ENCODE results near the gene SF1.

Gene SF1

DNA sequence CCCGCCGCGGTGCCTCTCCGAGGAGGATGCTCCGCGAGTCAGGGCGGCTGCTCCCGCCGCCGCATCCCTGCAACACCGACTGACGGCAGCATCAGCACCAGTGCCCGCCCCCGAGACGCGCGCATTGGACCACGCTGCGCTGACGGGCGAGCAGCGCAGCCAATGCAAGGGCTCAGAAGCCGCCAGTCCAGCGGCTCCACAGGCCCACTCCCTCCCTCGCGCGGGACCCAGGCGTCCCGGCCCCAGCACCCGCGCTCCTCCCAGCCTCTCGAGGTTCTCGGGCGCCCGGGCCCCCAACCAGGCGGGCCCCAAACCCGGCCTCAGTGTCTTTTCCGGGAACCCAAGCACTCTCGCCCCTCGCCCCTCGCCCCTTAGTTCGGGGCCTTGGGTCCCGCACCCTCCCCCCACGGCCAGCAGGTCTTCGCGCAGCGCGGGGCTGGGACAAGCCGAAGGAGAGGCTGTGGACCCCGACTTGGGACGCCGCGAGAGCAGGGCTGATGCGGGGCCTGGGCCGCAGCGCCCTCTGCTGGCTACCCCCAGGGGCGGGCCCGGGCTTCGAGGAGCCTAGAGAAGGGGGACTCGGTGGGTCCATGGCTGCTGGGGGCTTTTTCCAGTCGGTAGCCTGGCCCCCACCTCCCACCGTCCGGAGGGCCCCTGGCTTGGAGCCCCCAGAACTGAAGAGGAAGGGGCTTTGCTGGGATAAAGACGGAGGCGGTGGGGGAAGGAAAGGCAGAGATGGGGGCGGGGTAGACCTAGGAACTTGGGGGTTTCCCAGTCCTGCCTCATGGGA lies 55.0 kb downstream of the SF1 start, which contains the start of gene NRXN2:
TSS of gene NRXN2 (minus strand) at position 81 of the 790 bp plus-strand sequence. CDS start 9,498 bp downstream, outside the sequence.
- DNase-seq = peak; percentile 65 to 76

DNA sequence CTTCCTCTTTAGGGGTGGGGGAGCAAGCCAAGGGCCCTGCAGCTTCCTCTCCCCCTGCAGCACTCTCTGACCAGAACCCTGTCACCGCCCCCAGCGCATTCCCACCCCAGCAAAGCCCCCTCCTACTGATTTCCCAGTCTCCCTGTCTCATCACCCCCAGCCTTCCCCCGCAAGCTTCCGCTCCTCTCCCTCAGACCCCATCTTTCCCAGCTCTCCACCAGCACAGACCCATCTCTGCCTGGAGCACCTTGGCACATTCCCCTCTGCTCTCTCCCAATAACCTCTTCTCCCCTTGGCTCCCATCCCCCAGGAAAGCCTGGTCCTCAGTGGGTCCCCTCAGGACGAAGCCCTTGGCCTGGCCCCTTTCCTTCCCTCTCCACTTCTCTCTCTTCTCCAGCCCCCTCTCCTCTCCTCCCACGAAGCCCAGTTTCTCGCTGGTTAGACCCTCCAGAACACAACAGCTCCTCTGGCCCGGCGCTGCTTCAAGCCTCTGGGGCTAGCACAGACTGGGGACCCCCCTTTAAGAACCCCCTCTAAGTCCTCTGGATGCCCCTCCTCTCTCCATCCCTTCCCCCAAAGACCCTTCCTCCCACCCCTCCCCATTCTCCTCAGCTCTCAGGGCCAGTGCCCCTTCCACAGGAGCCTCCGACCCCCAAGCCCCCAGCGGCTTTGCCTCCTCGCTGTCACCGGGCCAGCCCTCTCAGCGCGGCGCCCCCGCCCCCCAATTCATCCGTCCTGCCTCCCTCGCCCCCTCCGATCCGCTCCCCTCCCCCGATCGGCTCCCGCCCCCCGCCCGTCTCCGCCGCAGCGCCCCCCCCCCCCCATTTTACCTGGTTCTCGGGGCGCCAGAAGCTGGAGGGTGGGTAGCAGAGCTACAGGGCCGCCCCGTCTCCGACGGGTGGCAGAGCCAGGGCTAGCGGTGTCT lies 55.9 kb downstream of the SF1 start:
- no peak for DNase-seq

DNA sequence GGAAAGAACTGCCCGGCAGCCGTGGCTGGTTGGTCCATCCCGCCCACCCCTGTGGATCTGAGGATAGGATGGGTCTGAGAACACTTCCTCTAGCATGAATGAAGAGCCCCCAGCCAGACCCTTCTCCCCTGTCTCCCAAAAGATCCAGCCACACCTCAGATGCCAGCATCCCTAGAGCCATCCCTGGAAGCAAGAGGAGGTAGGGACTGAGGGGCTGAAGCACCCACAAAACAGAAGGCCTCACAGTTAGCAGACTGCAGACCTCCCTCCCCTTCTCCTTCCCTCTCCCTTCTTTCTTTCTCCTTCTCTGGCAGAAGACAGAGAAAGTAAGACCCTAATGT lies 57.0 kb downstream of the SF1 start:
- no peak for DNase-seq

DNA sequence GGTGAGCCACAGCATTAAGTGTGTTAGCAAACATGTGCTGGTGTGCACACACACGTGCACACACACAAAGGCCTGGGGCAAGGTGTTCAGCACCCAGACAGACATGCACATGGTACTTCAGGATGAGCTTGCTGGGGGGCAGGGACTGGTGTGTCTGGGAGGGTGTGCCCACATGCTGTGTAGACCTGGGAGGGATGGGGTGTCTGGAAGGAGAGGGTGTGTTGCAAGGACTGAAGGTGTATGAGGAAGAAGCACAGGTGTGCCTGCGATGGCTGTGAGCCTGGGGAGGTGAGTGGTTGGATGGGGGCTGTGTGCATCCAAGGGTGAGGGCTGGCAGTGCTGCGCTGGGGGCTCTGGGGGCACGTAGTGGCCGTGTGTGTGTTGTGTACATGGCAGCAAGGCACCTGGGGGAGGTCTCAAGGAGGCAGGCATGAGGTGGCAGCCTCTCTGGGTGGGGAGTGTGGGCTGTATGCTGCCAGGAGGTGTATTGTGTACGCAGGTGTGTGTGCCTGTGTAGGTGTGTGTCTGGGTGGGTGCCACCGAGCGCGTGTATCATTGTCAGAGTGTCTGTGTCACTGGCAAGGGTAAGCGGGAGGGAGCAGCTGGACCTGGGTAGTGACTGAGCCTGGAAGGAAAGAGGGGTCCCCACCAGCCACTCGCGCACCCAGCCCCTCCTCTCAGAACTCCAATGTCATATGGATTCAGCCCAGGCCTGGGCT lies 57.5 kb downstream of the SF1 start:
- DNase-seq = no peak

DNA sequence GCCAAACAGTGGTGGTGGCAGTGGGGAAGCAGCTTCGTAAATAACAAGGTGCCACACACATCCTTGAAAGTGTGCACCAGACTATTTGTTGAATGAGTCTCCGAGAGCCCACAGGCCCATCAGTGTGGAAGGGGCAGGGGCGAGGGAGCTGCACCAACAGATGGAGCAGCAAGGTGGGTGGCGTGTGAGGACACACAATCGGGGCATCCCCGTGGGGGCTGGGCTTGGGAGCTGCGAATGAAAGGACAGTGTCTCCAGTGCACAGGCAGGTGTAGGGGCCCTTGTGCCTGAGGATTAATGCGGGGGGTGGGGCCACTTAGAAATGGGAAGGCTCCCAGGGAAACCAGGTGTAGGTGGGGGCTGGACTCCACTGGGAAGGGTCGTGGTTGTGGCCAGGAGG lies 58.2 kb downstream of the SF1 start:
- no peak for DNase-seq

DNA sequence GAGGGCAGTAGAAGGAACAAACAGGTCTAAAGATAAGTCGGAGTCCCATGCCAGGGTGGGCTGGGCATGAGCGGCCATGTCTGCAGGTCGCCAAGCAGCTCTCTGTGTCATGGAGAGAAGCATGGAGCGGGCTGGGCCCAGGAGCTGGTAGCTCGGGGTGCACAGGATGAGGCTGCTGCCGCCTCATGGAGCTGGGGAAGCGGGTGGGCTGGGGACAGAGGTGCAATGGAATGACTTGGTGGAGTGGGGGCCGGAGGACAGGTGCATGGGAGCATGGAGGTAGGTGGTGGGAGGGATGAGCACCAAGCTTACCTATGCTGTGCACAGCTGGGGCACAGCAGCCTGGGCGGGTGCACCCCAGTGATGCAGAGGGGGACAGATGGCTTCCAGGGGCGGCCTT lies 58.9 kb downstream of the SF1 start:
- no peak for DNase-seq

DNA sequence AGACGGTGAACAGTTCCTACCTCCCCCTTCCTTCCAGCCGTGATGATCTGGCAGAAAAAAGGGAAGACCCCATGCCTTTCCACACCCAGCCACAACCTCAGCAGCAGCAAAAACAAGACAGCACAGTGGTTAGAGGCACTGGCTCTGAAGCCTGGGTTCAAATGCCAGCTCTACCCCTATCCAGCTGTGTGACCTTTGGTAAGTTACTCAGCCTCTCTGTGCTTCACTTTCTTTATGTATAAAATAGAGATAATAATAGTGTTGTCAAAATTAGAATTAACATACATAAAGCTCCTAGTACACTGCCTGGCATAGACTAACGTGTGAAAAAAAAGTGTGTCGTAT lies 59.6 kb downstream of the SF1 start:
- no peak for DNase-seq

DNA sequence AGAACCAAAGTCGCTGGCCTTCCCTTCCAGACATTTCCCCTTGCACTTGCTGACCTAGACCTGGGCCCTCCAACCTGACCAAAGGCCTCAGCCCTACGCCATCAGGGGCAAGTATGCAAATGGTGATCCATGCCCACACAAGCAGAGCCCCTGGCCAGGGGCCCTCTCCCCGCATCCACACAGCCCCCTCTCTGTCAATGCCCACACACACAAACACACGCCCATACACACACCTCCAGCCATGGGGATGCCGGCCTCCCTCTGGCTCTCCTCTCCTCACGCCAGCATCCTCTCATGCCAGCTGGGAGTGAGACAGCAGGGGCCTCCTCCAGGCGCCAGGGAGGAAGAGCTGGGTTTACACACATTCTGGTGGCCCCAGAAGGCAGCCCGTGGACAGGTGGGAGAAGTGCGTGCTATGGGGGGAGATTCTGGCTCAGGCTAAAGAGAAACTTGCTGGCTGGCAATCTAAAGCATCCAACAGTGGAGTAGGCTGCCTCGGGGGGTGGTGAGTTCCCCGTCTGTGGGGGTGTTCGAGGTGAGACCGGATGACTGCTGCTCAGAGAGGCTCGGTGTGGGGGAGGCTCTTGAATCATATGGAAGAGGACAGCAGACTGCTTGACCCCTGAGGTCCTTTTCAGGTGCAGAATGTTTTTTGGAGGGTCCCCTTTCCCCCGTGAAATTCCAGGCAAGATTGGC lies 60.1 kb downstream of the SF1 start:
- DNase-seq = no peak

DNA sequence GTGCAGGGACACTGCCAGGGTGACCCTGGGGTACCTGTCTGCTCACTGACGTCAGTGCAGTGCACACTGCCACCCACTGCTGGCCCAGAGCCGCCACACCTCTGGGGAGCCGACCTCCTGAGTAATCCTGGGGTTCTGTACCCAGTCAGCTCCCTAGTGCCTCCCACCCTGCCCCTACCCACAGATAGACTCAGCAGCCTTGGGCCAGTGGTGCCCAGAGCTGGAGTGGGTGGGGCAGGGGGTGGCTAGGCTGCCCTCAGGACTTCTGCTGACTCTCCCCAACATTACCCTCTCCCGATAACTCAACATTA lies 61.1 kb downstream of the SF1 start:
- no peak for DNase-seq

DNA sequence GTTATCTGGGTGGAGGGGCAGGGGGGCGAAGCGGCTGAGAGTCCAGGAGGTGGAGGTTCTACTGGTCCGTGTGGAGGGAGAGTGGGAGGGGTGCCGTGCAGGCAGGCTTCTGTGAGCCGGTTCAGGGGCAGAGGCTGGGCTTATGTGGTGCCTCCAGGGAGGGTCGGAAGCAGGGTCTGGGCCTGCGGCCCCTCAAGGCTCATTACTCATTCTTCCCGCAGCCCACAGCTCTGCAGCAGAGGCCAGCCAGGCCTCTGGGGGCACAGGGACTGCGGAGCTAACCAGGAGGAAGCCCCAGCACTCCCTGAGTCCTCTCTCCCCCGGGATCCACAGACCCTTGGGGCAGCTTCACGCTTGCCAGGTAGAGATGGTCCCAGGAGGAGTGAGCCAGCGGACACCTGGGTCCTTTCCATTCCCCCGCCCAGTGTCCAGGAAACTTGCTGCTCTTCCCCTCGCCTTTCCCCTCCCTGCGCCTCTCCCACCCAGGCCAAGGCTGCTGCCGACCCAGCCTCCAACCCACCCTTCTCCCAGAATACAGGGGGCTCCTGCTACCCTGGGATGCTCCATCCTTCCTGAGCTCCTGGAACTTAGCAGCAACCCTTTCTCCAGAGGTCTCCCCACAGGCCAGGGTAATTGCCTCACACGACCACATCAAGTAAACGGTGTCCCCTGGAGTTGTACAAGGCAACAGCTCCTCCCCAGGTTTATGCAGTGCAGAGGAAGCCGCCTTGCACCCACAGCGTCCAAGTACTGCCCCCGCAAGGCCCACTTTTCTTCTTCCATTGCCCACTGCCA lies 61.7 kb downstream of the SF1 start:
- no peak for DNase-seq

DNA sequence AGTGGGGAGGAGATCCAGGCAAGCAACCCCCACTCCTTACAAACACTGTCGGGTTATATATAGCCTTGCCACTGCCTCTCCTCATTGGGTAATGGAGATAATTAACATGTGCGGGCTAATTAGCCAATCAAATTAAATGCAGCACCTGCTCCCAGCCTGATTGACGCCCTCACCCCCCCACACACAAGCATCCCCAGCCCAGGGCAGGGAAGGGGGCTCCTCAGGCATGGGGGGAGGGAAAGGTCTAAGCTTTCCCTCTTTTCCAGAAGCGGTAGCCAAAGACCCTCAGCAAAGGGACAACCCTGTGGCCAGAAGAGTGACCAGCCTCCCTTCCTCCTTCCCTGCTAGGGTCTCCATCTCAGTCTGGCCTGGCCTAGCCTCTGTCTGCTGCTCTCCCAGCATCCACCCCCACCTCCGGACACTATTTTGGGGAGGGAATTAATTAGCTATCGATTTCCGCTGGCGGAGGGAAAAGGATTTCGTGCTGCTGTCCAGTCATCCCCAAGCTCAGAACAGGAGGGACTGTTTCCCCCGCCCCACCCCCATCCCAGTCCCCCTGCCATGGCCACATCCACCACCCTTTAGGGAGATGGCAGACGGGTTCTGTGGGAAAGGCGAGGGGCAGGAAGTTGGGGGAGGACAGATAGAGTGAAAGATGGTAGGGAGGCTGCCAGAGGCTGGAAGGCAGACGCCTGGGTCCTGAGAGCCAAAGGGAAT lies 62.4 kb downstream of the SF1 start:
- no peak for DNase-seq

DNA sequence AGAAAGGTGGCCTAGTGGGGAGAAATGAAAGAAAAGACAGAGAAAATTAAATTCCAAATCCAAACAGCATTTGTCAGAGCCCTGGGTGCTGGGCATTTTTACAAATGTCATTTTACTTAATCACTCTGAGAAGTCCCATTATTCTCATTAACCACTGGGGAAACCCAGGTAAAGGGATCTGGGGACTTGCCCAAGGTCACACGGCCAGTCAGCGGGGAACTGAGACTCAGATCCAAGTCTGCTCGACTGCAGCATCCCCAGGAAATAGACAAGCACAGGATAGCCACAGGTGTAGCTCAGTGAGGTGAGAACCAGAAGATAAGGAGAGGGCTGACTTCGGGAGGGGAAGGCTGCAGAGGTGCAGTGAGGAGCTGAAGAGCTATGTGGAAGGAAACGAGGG lies 63.2 kb downstream of the SF1 start:
- no peak for DNase-seq

DNA sequence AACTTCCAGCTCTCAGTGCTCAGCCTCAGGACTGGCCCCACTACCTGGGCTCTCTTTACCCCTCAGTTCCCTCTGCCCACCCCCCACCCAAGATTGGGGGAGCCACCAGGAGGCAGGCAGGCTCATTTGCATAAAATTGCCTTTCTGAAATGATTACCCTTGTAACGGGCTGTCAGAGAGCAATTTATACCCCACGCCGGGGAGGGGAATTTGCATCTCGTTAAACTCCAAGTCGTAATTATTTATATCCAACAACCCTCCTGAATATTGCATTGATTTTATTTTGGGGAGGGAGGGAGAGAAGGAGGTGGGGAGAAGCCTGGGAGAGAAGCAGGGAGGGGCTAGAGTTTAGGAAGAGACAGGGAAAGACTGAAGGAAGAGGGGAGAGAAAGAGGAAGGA lies 63.7 kb downstream of the SF1 start:
- DNase-seq = no peak
